HL-60 (cell line): Measurements from ENCODE around the gene TMEM121B.

Source experiments
- DNase-seq, 2 experiments: peaks; one replicate each; pipeline ENCODE4 v3.0.0-alpha.2; 2010 to 2020; ENCODE audit warnings: low read depth in 1 of 2, low spot score in 1 of 2
- H3K27ac ChIP-seq: fragments of 250-450 bp; sonication (Bioruptor Pico); replicated peaks from 2 replicates; pipeline ENCODE4 v1.5.1; 2020; ENCODE audit warnings: mild to moderate bottlenecking, moderate library complexity
- H3K27me3 ChIP-seq: fragments of 250-450 bp; sonication (Bioruptor Pico); 2 replicates; pipeline ENCODE4 v1.5.1; 2021; ENCODE audit warnings: mild to moderate bottlenecking, moderate library complexity; ENCODE audit not compliant: insufficient read depth, poor library complexity, severe bottlenecking
- H3K4me3 ChIP-seq: replicated peaks from 2 replicates; pipeline ENCODE4 v1.5.1; 2011; ENCODE audit warnings: mild to moderate bottlenecking, control low read depth, low read length; ENCODE audit not compliant: insufficient read depth
- CTCF ChIP-seq: IDR thresholded peaks from one replicate; pipeline ENCODE4 v1.5.1; 2011; ENCODE audit warnings: low read length, control low read depth, inconsistent platforms; ENCODE audit not compliant: insufficient read depth
- GABPA ChIP-seq: IDR thresholded peaks from 2 replicates; pipeline ENCODE4 v1.6.1; 2012; ENCODE audit warnings: low read depth
- POLR2AphosphoS5 ChIP-seq: IDR thresholded peaks from 2 replicates; pipeline ENCODE4 v1.6.1; 2012; ENCODE audit warnings: low read depth
- SPI1 ChIP-seq: IDR thresholded peaks from 2 replicates; pipeline ENCODE4 v1.6.1; 2012; ENCODE audit warnings: low read depth, mild to moderate bottlenecking, borderline replicate concordance
- TF ChIP-seq, protein P1 (sequence below): IDR thresholded peaks from 2 replicates; pipeline ENCODE4 v1.6.1; 2012; ENCODE audit warnings: low read depth; ENCODE audit not compliant: insufficient replicate concordance

TMEM121B gene

DNA sequence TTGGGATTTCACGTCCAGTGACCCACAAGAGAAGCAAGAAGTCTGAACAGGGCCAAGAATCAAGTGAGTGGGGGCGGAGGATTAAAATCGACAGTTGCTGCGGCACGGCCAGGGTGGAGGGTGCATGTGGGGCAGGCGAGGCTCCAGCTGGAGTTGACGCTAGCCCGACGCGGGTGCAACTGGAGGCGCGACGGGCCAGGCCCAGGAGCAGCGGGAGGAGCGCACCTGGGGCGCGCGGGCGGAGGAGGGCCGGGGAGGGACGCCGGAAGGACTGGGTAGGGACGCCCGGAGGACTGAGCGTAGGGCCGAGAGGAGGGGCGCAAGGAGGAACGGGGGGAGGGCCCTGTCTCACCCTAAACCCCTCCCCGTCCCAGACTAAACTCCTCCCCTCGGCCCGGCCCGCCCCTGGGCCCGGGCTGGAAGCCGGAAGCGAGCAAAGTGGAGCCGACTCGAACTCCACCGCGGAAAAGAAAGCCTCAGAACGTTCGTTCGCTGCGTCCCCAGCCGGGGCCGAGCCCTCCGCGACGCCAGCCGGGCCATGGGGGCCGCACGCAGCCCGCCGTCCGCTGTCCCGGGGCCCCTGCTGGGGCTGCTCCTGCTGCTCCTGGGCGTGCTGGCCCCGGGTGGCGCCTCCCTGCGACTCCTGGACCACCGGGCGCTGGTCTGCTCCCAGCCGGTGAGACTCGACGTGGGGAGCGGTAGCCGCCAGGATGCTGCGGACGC is 36.4 kb downstream of the TMEM121B start, which contains the start of gene IL17RA:
TSS of gene IL17RA (plus strand) at position 447 of the 723 bp plus-strand sequence. CDS start at position 539, 92 bp downstream.
- peak; percentile 90 to 95 for DNase-seq
- TF ChIP-seq SPI1 (no peak), POLR2AphosphoS5 (no peak; the same call in 1 of the 2 replicates), GABPA (peak; percentile 35; the same call in 1 of the 2 replicates)
- TF ChIP-seq, protein P1, sequence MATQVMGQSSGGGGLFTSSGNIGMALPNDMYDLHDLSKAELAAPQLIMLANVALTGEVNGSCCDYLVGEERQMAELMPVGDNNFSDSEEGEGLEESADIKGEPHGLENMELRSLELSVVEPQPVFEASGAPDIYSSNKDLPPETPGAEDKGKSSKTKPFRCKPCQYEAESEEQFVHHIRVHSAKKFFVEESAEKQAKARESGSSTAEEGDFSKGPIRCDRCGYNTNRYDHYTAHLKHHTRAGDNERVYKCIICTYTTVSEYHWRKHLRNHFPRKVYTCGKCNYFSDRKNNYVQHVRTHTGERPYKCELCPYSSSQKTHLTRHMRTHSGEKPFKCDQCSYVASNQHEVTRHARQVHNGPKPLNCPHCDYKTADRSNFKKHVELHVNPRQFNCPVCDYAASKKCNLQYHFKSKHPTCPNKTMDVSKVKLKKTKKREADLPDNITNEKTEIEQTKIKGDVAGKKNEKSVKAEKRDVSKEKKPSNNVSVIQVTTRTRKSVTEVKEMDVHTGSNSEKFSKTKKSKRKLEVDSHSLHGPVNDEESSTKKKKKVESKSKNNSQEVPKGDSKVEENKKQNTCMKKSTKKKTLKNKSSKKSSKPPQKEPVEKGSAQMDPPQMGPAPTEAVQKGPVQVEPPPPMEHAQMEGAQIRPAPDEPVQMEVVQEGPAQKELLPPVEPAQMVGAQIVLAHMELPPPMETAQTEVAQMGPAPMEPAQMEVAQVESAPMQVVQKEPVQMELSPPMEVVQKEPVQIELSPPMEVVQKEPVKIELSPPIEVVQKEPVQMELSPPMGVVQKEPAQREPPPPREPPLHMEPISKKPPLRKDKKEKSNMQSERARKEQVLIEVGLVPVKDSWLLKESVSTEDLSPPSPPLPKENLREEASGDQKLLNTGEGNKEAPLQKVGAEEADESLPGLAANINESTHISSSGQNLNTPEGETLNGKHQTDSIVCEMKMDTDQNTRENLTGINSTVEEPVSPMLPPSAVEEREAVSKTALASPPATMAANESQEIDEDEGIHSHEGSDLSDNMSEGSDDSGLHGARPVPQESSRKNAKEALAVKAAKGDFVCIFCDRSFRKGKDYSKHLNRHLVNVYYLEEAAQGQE, result no peak
- Histone ChIP-seq H3K27me3 (no peaks in the 10 kb centered on the region), H3K4me3 (peak within 1 kb of the TSS; percentile 80), H3K27ac (peak within 1 kb of the TSS; percentile 94)

- peak overlapping the region; percentile 94 for H3K27ac ChIP-seq
- TF ChIP-seq SPI1, result no peak
- no peak for TF ChIP-seq POLR2AphosphoS5
- TF ChIP-seq CTCF, result no peak
- TF ChIP-seq, protein P1, result no peak
- TF ChIP-seq GABPA, result no peak
- no peaks in the 10 kb centered on the region for H3K27me3 ChIP-seq
- no peak for DNase-seq
- no peak overlapping the region; the same call in 1 of the 2 replicates for H3K4me3 ChIP-seq
Observed at GRCh38 chr22:17083811-17084441, 37.2 kb downstream of the TMEM121B start.

- Histone ChIP-seq H3K27ac (no peak overlapping the region), H3K4me3 (no peak overlapping the region), H3K27me3 (no peaks in the 10 kb centered on the region)
- no peak for TF ChIP-seq GABPA
- TF ChIP-seq CTCF, result no peak
- no peak for DNase-seq
Observed at GRCh38 chr22:17083255-17083654, 37.9 kb downstream of the TMEM121B start.

- no peak overlapping the region for H3K27ac ChIP-seq
- no peak for DNase-seq
- no peak overlapping the region for H3K4me3 ChIP-seq
- no peaks in the 10 kb centered on the region for H3K27me3 ChIP-seq
- TF ChIP-seq SPI1 (no peak), CTCF (no peak), GABPA (no peak), POLR2AphosphoS5 (no peak)
- TF ChIP-seq, protein P1, result no peak
Observed at GRCh38 chr22:17079572-17079971, 41.6 kb downstream of the TMEM121B start.
